ENCODE data around the gene DRD2.

DRD2 gene

GRCh38 chr11:113400631-113401230 is 74.5 kb downstream of the DRD2 start:
- DNase-seq (ENCODE audit: low read depth): no peak

DNA sequence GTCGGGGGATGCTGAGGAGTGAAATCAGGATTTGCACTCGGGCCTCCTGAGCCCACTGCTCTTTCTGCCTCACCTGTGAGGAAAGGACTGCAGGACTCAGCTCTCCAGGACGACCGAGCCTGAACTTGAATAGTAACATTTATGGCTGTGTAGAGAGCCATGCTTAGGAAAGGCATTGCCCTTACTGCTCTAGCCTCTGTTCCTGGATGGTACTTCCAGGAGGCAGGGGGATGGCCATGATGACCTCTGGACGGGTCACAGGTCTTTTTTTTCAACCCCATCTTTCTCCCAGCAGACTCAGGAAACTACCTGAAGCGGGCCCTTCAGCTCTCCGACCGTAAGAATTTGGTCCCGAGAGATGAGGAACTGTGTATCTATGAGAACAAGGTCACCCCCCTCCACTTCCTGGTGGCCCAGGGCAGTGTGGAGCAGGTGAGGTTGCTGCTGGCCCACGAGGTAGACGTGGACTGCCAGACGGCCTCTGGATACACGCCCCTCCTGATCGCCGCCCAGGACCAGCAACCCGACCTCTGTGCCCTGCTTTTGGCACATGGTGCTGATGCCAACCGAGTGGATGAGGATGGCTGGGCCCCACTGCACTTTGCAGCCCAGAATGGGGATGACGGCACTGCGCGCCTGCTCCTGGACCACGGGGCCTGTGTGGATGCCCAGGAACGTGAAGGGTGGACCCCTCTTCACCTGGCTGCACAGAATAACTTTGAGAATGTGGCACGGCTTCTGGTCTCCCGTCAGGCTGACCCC is 76.3 kb downstream of the DRD2 start:
- no peak for DNase-seq (ENCODE audit: low read depth)

GRCh38 chr11:113397821-113398220 is 77.4 kb downstream of the DRD2 start:
- DNase-seq (ENCODE audit: low read depth): no peak

- DNase-seq (ENCODE audit: low read depth): no peak
These were observed 78.0 kb downstream of the DRD2 start for GRCh38 chr11:113397212-113397611.

DNA sequence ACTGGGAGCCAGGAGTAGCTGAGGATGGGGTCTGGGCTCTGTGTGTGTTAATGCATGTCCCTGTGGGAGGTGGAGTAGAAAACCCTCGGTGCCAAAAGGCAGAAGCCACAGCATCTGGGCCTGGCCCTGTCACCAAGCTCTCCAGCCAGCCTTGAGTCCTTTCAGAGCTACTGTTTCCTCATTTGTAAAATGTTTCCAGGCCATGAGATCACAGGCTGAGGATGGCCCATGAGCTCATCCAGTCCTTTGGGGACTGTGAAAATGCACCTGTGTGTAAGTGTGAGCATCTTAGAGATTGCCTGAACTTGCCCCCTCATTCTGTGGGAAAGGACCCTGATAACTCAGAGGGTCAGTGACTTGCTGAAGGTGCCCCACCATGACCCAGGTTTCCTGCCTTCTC is 78.5 kb downstream of the DRD2 start:
- DNase-seq (ENCODE audit: low read depth): no peak

DNA sequence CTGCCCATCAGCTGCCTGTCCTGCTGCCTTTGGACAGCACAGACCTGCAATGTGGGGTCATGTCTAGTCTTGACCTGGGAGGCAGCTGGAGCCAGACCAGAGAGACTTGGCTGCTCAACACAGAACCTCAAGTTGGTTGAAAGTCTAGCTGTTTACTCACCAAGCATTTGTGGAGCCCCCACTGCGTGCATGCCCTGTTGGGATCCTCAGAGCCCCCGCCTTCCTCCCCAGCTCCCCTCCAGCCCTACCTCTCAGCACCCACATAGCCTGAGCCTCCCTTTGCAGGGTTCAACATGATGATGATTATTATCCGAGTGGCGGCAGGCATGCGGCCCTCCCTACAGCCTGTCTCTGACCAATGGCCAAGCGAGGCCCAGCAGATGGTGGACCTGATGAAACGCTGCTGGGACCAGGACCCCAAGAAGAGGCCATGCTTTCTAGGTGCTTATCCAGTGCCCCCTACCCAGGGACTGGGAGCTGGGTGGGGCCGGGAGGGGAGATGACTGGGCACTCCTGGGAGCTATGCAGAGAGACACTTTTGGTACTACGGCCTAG is 79.3 kb downstream of the DRD2 start:
- no peak for DNase-seq (ENCODE audit: low read depth)

- no peak for DNase-seq (ENCODE audit: low read depth)
These were observed 80.3 kb downstream of the DRD2 start for GRCh38 chr11:113394919-113395318.

GRCh38 chr11:113393501-113393985 is 81.7 kb downstream of the DRD2 start:
- no peak for DNase-seq (ENCODE audit: low read depth)

DNA sequence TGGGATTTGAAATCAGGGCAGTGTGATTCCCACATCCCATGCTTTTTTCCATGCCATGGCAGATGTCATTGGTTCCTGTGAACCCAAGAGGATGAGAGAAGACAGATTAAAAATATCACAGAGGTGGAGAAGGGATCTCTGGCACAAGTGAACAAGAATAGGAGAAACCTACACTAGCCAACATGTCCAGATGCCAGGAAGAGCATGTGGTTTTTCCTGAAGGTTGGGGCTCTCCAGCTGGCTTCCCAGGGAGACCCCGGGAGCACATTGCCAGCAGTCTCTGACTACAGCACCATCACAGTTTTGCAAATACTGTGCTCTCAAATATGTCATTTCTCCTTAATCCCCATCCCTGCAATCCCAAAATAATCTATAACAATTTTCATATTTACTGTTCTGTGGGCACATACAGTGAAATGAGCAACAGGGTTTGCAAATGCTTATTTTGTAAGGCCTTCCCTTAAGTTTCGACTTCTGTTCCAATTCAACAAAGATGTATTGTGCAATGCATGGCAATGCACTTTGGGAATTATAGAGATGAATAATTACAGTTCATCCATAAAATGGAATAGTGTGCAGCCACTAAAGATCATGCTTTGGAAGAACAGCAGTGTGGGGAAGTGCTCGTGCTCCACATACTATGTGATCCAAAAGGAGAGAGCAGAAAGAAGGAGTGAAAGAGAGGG is 82.8 kb downstream of the DRD2 start:
- no peak for DNase-seq (ENCODE audit: low read depth)

DNA sequence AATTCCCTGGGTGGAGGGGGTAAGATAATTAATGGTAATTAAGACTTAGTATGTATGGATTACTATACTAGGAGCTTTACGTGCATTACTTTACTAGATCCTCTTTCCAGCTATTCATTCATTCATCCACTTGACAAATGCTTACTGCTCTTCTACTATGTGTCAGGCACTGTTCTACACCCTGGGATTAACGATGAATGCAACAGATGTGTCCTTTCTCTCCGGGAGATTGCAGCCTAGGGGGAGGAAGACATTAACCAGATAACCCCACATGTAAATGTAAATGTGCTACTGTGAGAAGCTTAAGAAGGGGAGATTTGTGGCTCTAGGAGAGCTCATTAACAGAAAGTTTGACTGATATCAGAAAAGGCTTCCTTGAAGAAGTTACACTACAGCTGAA is 85.9 kb downstream of the DRD2 start:
- no peak for DNase-seq (ENCODE audit: low read depth)

DNA sequence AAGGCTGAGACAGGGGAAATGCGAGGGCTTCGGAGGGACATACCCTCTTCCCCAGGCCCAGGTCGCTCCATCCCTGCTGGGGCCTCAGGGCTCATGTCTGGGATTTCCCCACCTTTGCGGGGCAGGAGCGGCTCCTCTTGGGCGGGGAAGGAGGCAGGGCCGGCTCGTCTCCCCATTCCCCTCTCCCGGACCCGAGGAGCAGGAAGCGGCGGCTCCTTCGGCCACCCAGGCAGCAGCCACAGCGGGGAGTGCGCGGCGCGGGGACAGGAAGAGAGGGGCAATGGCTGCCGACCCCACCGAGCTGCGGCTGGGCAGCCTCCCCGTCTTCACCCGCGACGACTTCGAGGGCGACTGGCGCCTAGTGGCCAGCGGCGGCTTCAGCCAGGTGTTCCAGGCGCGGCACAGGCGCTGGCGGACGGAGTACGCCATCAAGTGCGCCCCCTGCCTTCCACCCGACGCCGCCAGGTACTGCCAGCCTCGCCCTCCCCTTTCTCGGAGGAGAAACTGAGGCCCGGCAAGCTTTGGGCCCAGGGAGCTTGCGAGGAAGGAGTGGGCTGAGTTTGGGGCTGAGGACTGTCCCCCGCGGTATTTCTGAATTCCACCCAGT is 87.5 kb downstream of the DRD2 start, which contains the start of gene ANKK1:
ANKK1 (plus strand) TSS at position 175 of the 607 bp plus-strand sequence; CDS start at position 281, 106 bp downstream.
- no peak for DNase-seq (ENCODE audit: low read depth)

- no peak for DNase-seq (ENCODE audit: low read depth)
These were observed 88.3 kb downstream of the DRD2 start for GRCh38 chr11:113386866-113387265.

GRCh38 chr11:113385749-113386148 is 89.4 kb downstream of the DRD2 start:
- DNase-seq (ENCODE audit: low read depth): no peak

- peak; percentile 44 for DNase-seq (ENCODE audit: low read depth)
These were observed 90.6 kb downstream of the DRD2 start for GRCh38 chr11:113384551-113384950.

DNA sequence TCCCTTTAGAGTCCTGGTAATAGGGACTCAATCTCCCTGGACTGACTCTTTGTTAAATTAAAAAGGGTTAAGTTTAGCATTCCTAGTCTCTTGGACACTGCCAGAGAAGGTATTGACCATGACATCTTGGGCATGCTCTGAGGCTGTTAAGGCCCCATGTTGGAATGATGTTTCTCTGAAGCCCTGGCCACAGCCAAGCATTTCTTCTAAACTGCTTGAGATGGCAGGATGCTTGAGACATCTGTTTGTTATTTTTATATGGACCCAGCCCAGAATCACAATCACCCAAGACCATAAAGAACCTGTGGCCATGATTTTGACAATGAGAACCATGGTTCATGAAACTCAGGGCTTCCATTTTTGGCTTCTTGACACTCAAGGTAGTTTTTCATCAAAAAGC is 93.1 kb downstream of the DRD2 start:
- no peak for DNase-seq (ENCODE audit: low read depth)

- no peak for DNase-seq (ENCODE audit: low read depth)
These were observed 96.5 kb downstream of the DRD2 start for GRCh38 chr11:113378692-113379091.

- no peak for DNase-seq (ENCODE audit: low read depth)
These were observed 97.4 kb downstream of the DRD2 start for GRCh38 chr11:113377681-113378412.

GRCh38 chr11:113376156-113376555 is 99.0 kb downstream of the DRD2 start:
- DNase-seq (ENCODE audit: low read depth): no peak

GRCh38 chr11:113375402-113375801 is 99.8 kb downstream of the DRD2 start:
- no peak for DNase-seq (ENCODE audit: low read depth)

GRCh38 chr11:113373981-113374560 is 101.1 kb downstream of the DRD2 start:
- DNase-seq (ENCODE audit: low read depth): no peak

GRCh38 chr11:113373306-113373705 is 101.9 kb downstream of the DRD2 start:
- peak; percentile 24 for DNase-seq (ENCODE audit: low read depth)
